Adrenal gland (tissue), 5 donors: ENCODE results near the gene NUBP2.
"Not testable (repeated sequence)": the region's sequence is repeated elsewhere in the genome, so short reads cannot be mapped to it uniquely, and the experiment has no call there.

Experiments used
- CTCF ChIP-seq, 6 experiments: fragments of 450-650 bp in 4 of 6; fragments of 200-600 bp in 2 of 6; sonication (generic) in 1 of 6; IDR thresholded peaks; 1 replicate in 5 of 6; 2 replicates in 1 of 6; pipeline versions ENCODE4 v1.5.1 to v1.8.0; 2016 to 2021; ENCODE audit warnings: antibody characterized with exemption in 6 of 6, mild to moderate bottlenecking in 2 of 6, moderate library complexity in 1 of 6
- POLR2A ChIP-seq, 2 donors: fragments of 450-650 bp; IDR thresholded peaks; one replicate each; pipeline ENCODE4 v1.6.1; 2017; ENCODE audit warnings: antibody characterized with exemption in 2 of 2, mild to moderate bottlenecking in 2 of 2, moderate library complexity in 1 of 2
- donor health status: DM: no; HTN: no; CAD: no.

DNA sequence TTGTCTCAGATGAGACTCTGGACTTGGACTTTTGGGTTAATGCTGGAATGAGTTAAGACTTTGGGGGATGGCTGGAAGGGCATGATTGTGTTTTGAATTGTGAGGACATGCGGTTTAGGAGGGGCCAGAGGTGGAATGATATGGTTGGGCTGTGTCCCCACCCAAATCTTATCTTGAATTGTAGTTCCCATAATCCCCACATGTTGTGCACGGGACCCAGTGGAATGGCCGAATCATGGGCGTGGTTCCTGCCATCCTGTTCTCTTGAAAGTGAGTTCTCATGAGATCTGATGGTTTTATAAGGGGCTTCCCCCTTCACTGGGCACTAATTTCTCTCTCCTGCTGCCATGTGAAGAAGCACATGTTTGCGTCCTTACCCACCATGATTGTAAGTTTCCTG lies 16.5 kb downstream of the NUBP2 start:
- not testable (repeated sequence) for TF ChIP-seq CTCF, POLR2A (IDR thresholded peaks at IDR 0.05)
